Vagina (tissue), 2 donors: Measurements from ENCODE around the gene OSBP2.

Source experiments
- CTCF ChIP-seq, 3 experiments: fragments of 450-650 bp in 2 of 3; fragments of 200-600 bp in 1 of 3; sonication (generic) in 1 of 3; IDR thresholded peaks; one replicate each; pipeline ENCODE4 v1.5.1; 2017 to 2019; ENCODE audit warnings: antibody characterized with exemption in 3 of 3, mild to moderate bottlenecking in 2 of 3, moderate library complexity in 2 of 3
- POLR2A ChIP-seq, 2 donors: fragments of 450-650 bp; IDR thresholded peaks; one replicate each; pipeline ENCODE4 v1.6.1; 2017; ENCODE audit warnings: antibody characterized with exemption in 2 of 2, mild to moderate bottlenecking in 2 of 2, moderate library complexity in 2 of 2

- TF ChIP-seq POLR2A (IDR thresholded peaks at IDR 0.05) = no peak
- no peak for TF ChIP-seq CTCF (IDR thresholded peaks at IDR 0.05)
These were observed 121.7 kb downstream of the OSBP2 start for GRCh38 chr22:30816413-30816812.
